ENCODE measurements around the gene LRRN2. TPM values are rescaled to one million over a fixed set of nuclear protein-coding genes. Genes with fewer than 3 reads are reported as not detected.

The LRRN2 gene
- total RNA-seq, 1 donor from 2014 or later: 9.4 TPM

DNA sequence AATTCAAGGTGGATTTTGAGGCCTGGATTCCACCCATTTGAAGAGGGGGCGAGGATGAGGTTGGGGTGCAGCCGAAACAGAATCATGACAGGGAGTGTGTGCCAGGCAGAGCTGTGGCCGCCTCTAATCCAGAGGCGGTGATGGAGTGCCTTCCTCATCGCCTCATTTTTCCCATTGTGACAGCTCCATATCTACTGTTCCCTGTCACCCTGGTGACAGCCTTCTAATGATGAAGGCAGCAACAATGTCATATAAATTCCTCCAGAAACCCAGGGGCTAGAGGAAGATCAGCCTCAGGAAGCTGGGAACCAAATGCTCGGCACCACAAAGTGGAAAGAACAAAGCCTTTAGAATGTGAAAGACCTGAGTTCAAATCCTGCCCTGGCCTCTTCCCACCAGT is 42.0 kb downstream of the LRRN2 start:
- Mint-ChIP-seq H3K27ac (no peak overlapping the region), H3K9me3 (ENCODE audit: low read depth) (no peaks in the 10 kb centered on the region), H3K4me1 (ENCODE audit: low read depth) (peaks cover 7% of the 10 kb centered on the region), H3K27me3 (no peaks in the 10 kb centered on the region), H3K36me3 (ENCODE audit: insufficient read depth) (no peaks in the 10 kb centered on the region), H3K4me3 (ENCODE audit: low read depth) (no peak overlapping the region)
- no peak for TF ChIP-seq CTCF (IDR thresholded peaks at IDR 0.05; ENCODE audit: unreplicated experiment)
- no peak for DNase-seq (ENCODE audit: low spot score, unreplicated experiment)

- Mint-ChIP-seq H3K4me1 (ENCODE audit: low read depth) (peaks cover 4% of the 10 kb centered on the region), H3K4me3 (ENCODE audit: low read depth) (no peak overlapping the region), H3K27me3 (no peaks in the 10 kb centered on the region), H3K27ac (no peak overlapping the region), H3K9me3 (ENCODE audit: low read depth) (no peaks in the 10 kb centered on the region), H3K36me3 (ENCODE audit: insufficient read depth) (no peaks in the 10 kb centered on the region)
- no peak for TF ChIP-seq CTCF (IDR thresholded peaks at IDR 0.05; ENCODE audit: unreplicated experiment)
- no peak for DNase-seq (ENCODE audit: low spot score, unreplicated experiment)
These were observed 43.6 kb downstream of the LRRN2 start for GRCh38 chr1:204641936-204642335.

GRCh38 chr1:204641455-204641854 is 44.1 kb downstream of the LRRN2 start:
- Mint-ChIP-seq H3K4me3 (ENCODE audit: low read depth) (no peak overlapping the region), H3K9me3 (ENCODE audit: low read depth) (no peaks in the 10 kb centered on the region), H3K36me3 (ENCODE audit: insufficient read depth) (no peaks in the 10 kb centered on the region), H3K27ac (no peak overlapping the region), H3K4me1 (ENCODE audit: low read depth) (peaks cover 3% of the 10 kb centered on the region), H3K27me3 (no peaks in the 10 kb centered on the region)
- no peak for TF ChIP-seq CTCF (IDR thresholded peaks at IDR 0.05; ENCODE audit: unreplicated experiment)
- DNase-seq (ENCODE audit: low spot score, unreplicated experiment): no peak

GRCh38 chr1:204640578-204640977 is 45.0 kb downstream of the LRRN2 start:
- Mint-ChIP-seq H3K4me1 (ENCODE audit: low read depth) (peaks cover 3% of the 10 kb centered on the region), H3K27ac (no peak overlapping the region), H3K36me3 (ENCODE audit: insufficient read depth) (no peaks in the 10 kb centered on the region), H3K9me3 (ENCODE audit: low read depth) (no peaks in the 10 kb centered on the region), H3K4me3 (ENCODE audit: low read depth) (no peak overlapping the region), H3K27me3 (no peaks in the 10 kb centered on the region)
- TF ChIP-seq CTCF (IDR thresholded peaks at IDR 0.05; ENCODE audit: unreplicated experiment): no peak
- no peak for DNase-seq (ENCODE audit: low spot score, unreplicated experiment)

- DNase-seq (ENCODE audit: low spot score, unreplicated experiment): no peak
- no peaks in the 10 kb centered on the region for H3K9me3 Mint-ChIP-seq (ENCODE audit: low read depth)
- no peaks in the 10 kb centered on the region for H3K27me3 Mint-ChIP-seq
- H3K4me3 Mint-ChIP-seq (ENCODE audit: low read depth): no peak overlapping the region
- TF ChIP-seq CTCF (IDR thresholded peaks at IDR 0.05; ENCODE audit: unreplicated experiment): no peak
- H3K36me3 Mint-ChIP-seq (ENCODE audit: insufficient read depth): no peaks in the 10 kb centered on the region
- no peak overlapping the region for H3K27ac Mint-ChIP-seq
- H3K4me1 Mint-ChIP-seq (ENCODE audit: low read depth): peaks cover 7% of the 10 kb centered on the region
These were observed 51.2 kb downstream of the LRRN2 start for GRCh38 chr1:204634260-204634910.

All from progenitor cell of endocrine pancreas (in vitro differentiated cells).